GM12801 (cell line): ENCODE measurements around the gene USP2.

Experiments
- CTCF ChIP-seq: IDR thresholded peaks from one replicate; pipeline ENCODE4 v1.5.1; 2011; ENCODE audit warnings: control low read depth; ENCODE audit not compliant: insufficient read length; ENCODE audit errors: extremely low read depth

Gene USP2

GRCh38 chr11:119323532-119324033 is 57.9 kb downstream of the USP2 start:
- no peak for TF ChIP-seq CTCF

GRCh38 chr11:119322921-119323531 is 58.5 kb downstream of the USP2 start:
- TF ChIP-seq CTCF: no peak

GRCh38 chr11:119322360-119322739 is 59.1 kb downstream of the USP2 start:
- TF ChIP-seq CTCF: no peak

GRCh38 chr11:119320776-119321524 is 60.5 kb downstream of the USP2 start:
- TF ChIP-seq CTCF: no peak

GRCh38 chr11:119320240-119320775 is 61.2 kb downstream of the USP2 start:
- no peak for TF ChIP-seq CTCF

- no peak for TF ChIP-seq CTCF
Observed at GRCh38 chr11:119319700-119320239, 61.7 kb downstream of the USP2 start.

- no peak for TF ChIP-seq CTCF
Observed at GRCh38 chr11:119319136-119319699, 62.3 kb downstream of the USP2 start.
